ENCODE measurements around the gene MYZAP.
A peak's percentile ranks its signal among the peaks of the same experiment; 100 is the strongest.
"Not testable (repeated sequence)": the region's sequence is repeated elsewhere in the genome, so short reads cannot be mapped to it uniquely, and the experiment has no call there.

Gene MYZAP

GRCh38 chr15:57595011-57595866, 3.5 kb downstream of the MYZAP start:
- no peak for DNase-seq

DNA sequence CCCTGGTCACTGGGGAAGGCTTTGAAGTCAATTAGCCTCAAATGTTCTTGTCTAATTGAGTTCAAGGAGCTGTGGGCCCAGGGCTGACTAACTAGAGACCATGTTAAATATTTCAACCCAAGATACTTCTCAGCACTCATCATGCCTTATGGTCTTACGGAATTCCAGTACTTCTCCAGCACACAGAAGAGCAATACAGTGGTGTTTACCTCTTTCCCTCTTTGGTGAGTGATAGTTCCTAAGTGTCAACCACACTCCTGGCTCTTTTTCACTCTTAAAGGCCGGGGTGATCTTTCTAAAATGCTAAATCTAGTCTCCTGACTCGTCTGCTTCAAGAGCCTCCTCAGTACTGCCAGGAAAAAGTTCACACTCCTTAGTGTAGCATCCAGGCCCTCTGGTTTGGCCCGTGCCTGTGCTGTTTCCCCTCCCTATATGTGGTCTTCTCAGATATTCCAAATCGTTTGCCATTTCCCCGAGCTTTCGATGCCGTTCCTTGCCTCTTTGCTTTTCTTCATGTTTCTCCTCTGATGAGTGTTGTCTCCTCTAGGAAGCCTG, 4.7 kb downstream of the MYZAP start:
- DNase-seq = no peak

GRCh38 chr15:57596978-57597377, 5.3 kb downstream of the MYZAP start:
- peak; percentile 78 to 94 for DNase-seq

DNA sequence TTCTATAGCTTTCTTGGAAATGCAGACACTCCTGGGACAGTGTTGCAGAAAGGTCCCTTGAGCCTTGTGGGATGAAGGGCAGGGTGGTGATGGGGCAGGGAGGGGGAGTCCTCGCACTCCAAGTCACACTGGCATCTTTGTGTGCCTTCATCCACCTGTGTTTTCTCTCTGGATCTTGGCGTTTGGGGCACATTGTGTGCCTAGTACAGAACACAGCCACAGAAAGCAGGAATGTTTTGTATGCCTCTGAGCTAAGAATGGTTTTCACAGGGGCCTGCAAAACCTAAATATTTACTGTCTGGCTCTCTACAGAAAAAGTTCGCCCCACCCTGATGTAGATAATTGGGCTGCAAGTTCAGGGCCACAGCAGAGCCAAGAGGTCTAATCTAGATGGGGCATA, 5.7 kb downstream of the MYZAP start:
- no peak for DNase-seq

GRCh38 chr15:57598346-57598745, 6.6 kb downstream of the MYZAP start:
- DNase-seq = no peak

DNA sequence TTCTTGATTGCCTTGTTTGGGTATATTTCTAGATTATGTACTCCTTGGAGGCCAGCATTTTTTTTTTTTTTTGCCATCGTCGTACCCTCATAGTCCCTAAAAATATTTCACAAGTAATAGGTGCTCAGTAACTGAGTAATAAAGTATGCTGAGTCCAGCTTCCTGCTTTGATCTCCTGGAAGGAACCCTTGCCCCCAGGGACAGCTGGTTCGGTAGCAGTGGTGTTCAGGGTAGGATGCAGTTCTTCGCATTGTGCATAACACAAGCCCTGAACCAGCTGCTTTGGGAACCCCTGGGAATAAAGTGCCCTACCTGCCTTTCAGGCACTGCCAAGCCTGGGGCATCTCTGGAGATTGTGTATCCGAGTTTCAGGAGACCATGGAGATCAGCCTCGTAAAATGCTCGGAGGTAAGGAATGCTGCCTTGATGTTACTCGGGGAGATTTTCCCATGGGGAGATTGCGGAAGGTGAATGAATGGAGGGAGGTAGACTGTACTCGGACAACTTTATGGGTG, 7.6 kb downstream of the MYZAP start:
- DNase-seq = no peak

DNA sequence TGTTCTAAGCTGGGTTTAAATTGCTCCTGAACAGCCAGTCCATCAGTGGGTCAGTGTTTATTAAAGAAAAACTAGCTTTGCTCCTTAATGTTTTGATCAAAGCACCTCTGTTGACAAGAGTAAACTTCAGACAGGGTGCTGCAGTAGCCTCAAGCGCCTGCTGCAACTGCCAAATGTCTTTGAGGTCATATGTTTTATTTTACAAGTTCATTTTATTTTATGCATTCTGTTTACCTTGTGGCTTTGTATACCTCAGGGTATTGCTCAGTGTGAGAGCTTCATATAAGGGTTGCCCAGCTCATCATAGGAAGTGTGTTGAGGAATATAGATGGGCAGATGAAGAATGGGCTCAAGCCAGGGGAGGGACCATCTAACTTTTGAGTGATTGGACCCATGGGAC, 8.5 kb downstream of the MYZAP start:
- no peak for DNase-seq

DNA sequence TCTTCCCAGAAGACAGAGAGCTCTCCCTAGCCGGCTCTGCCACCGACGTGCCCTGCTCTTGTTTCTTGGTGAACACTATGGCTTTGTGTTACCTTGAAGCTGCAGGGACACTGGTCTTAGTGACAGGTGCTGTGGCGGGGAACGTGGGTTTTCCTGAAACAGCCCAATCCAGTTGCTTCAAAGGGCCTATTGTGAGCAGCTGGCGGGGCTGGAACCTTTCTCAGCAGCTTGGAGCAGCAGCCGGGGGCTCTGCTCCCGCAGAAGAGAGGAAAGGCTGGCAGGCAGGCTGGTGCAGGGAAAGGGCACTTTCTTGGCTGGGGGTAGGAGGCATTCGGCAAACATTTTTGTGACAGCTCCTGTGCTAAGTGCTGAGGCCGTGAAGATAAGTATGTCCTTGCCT, 12.8 kb downstream of the MYZAP start:
- DNase-seq = no peak

- DNase-seq = no peak
Observed at GRCh38 chr15:57605491-57605890, 13.8 kb downstream of the MYZAP start.

GRCh38 chr15:57606048-57606447, 14.3 kb downstream of the MYZAP start:
- DNase-seq = no peak

GRCh38 chr15:57606816-57607215, 15.1 kb downstream of the MYZAP start:
- no peak for DNase-seq

GRCh38 chr15:57607570-57608000, 15.9 kb downstream of the MYZAP start:
- no peak for DNase-seq

GRCh38 chr15:57609805-57610529, 18.3 kb downstream of the MYZAP start:
- no peak for DNase-seq

DNA sequence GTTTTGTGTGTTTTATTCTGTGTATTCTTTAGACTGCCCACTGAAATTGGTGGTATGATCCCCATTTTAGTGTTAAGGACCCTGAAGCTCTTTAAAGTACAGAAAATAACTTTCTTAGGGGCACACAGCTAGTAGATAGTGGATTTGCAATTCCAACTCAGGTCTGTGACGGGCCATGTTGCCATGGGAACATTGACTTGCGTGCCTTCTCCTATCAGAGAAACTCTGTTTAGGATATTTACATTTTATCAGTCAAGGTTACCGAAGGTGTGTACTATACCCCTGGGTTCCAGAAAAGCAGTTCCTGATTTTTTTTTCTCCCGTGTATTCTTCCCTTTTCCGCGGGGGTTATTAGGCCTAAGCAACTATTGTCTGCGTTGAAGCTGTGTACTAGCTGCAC, 19.4 kb downstream of the MYZAP start:
- DNase-seq = no peak

- DNase-seq = no peak
Observed at GRCh38 chr15:57611938-57612337, 20.2 kb downstream of the MYZAP start.

- DNase-seq = no peak
Observed at GRCh38 chr15:57614241-57614640, 22.5 kb downstream of the MYZAP start.

DNA sequence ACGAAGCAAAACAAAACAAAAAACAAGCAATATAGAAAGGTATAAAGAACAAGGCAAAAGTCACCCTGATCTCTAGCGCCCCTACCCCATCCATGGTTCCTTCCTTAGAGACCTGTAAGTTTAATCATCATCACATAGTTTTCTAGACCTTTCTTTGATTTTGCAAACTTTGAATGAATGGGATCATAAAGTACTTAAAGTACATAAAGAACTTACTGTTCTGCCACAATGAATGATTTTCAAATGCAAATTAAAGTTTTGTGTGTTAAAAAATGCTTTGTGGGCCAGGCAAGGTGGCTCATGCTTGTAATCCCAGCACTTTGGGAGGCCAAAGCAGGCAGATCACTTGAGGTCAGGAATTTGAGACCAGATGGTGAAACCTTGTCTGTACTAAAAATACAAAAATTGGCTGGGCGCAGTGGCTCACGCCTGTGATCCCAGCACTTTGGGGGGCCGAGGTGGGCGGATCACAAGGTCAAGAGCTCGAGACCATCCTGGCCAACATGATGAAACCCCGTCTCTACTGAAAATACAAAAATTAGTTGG, 24.3 kb downstream of the MYZAP start:
- not testable (repeated sequence) for DNase-seq

- no peak for DNase-seq
Observed at GRCh38 chr15:57618325-57618724, 26.6 kb downstream of the MYZAP start.

DNA sequence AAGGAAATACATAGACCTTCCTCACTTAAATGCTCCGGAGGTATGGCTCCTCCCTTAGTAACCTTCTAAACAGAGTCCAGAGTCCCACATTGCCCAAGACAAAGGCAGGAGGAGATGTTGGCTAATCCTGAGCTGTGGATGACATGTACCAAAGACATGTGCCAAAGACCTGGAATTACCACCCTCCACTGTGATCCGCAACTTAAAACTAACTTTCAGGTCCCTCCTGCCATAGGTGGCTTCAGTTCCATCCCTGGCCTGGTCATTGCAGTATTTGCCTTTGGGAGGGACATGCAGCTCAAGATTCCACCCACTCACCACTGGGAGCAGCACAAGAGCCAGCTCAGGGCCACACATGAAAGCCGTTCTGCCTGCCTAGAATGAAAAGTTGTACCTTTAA, 28.0 kb downstream of the MYZAP start:
- no peak for DNase-seq

DNA sequence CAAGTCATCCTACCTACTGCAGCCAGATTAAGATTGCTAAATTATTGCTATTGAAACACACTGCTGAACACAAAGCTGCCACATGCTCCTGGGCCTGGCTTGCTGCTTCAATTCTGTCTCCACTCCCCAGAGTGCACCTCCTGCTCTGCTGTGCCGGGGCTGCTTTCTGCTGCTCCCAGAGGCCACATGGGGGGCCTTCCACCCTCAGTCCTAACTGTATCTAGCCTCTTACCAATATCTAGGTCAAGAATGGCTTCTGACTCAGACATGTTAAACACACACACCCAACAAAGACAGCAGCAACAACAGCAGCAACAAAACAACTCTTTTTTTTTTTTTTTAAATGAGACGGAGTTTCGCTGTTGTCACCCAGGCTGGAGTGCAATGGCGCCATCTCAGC, 33.0 kb downstream of the MYZAP start:
- DNase-seq = no peak

- no peak for DNase-seq
Observed at GRCh38 chr15:57625703-57626448, 34.2 kb downstream of the MYZAP start.

DNA sequence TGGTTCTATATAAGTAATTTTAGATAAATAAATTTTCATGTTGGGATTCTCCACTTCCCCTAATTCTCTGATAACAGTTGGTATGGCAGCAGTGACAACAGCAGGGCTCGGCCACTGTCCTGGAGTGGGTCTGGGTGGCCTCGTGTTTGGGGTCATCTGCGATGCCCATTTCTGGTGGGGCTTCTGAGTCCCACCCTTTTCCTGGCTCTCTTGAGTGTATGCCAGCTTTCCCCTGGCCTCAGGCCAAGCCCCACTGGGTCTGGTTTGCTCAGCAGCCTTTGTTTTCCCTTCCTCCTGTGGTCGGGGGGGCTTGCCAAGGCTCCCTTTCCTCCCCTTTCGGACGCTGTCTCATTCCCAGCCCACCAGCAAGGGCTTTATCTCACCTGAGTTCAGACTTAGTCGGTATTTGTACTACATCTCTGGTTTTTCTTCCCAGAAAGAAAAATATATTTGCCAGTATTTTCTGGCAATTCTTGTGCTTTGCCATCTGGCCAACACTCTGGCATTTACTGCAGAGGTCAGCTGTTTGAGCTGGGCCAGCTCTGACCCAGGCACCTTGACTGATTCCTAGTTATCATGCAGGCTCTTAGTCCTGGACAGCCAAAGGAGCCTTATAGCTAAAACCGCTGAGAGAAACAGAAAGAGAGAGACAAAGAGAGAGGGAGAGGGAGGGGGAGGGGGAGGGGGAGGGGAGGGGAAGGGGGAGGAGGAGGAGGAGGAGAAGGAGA, 35.2 kb downstream of the MYZAP start:
- no peak for DNase-seq
